H1 (cell line): ENCODE results near the gene NALF2.

Source experiments
- ATF2 ChIP-seq: IDR thresholded peaks from 2 replicates; pipeline ENCODE4 v1.6.1; 2012; ENCODE audit warnings: low read length, inconsistent platforms
- CTCF ChIP-seq, 3 experiments: IDR thresholded peaks; 1 replicate in 2 of 3; 2 replicates in 1 of 3; pipeline versions ENCODE4 v1.5.1 to v1.6.1; 2011; ENCODE audit warnings: low read length in 3 of 3, mild to moderate bottlenecking in 3 of 3, inconsistent platforms in 2 of 3, low read depth in 1 of 3, moderate library complexity in 1 of 3; ENCODE audit not compliant: insufficient read depth in 1 of 3; ENCODE audit errors: control extremely low read depth in 1 of 3
- EZH2 ChIP-seq: fragments of 200-600 bp; sonication (generic); IDR thresholded peaks from 2 replicates; pipeline ENCODE4 v1.7.1; 2012; ENCODE audit warnings: low read depth, mild to moderate bottlenecking, moderate library complexity, low read length, inconsistent platforms; ENCODE audit not compliant: severe bottlenecking
- NRF1 ChIP-seq: IDR thresholded peaks from 2 replicates; pipeline ENCODE4 v1.6.1; 2011; ENCODE audit warnings: mild to moderate bottlenecking, low read depth, low read length, improper control_type of control experiment
- POLR2A ChIP-seq, 2 experiments: IDR thresholded peaks; 1 replicate in 1 of 2; 2 replicates in 1 of 2; pipeline ENCODE4 v1.6.1; 2011; ENCODE audit warnings: low read depth in 2 of 2, low read length in 2 of 2, mild to moderate bottlenecking in 2 of 2; ENCODE audit errors: control extremely low read depth in 1 of 2
- SP1 ChIP-seq: IDR thresholded peaks from 2 replicates; pipeline ENCODE4 v1.6.1; 2011; ENCODE audit warnings: low read depth, low read length
- USF2 ChIP-seq: IDR thresholded peaks from 2 replicates; pipeline ENCODE4 v1.6.1; 2011; ENCODE audit warnings: low read length, improper control_type of control experiment

- TF ChIP-seq POLR2A (IDR thresholded peaks at IDR 0.05; ENCODE audit: control extremely low read depth in 1 of 2, low read depth in 2 of 2, low read length in 2 of 2) (no peak), EZH2 (no peak), USF2 (no peak), CTCF (IDR thresholded peaks at IDR 0.05; ENCODE audit: control extremely low read depth in 1 of 3, insufficient read depth in 1 of 3, low read depth in 1 of 3, low read length in 3 of 3) (no peak), NRF1 (no peak), SP1 (no peak), ATF2 (no peak)
Measured at GRCh38 chrX:69457756-69458155, 46.4 kb upstream of the NALF2 start.
